WTC11 (cell line): ENCODE results near the gene COX7C. TPM values are rescaled to one million over a fixed set of nuclear protein-coding genes. Genes with fewer than 3 reads are reported as not detected.

Source experiments
- ATAC-seq: fragments of 200-7000 bp; cut with Tn5 transposase; 2 replicates; pipeline ENCODE4 v1.10.0; 2021; ENCODE audit warnings: mild to moderate bottlenecking, moderate library complexity
- CTCF ChIA-PET: fragments of 300-600 bp; sonication (Branson Sonifier 250); formaldehyde crosslinking; loops from one replicate; lab custom pipeline; 2021; ENCODE audit warnings: antibody characterized with exemption; lab: Charles Lee
- POLR2A ChIA-PET: fragments of 350-600 bp; sonication (Branson Sonifier 250); formaldehyde crosslinking; loops from one replicate; lab custom pipeline; 2021; ENCODE audit warnings: antibody characterized with exemption; lab: Charles Lee
- DNase-seq: peaks from one replicate; pipeline ENCODE4 v3.0.0; 2021; ENCODE audit warnings: low spot score
- H3K27ac Mint-ChIP-seq: 2 replicates; pipeline ENCODE4 v1.8.0; 2021; ENCODE audit warnings: mixed read lengths
- H3K27me3 Mint-ChIP-seq: 2 replicates; pipeline ENCODE4 v1.8.0; 2021; ENCODE audit warnings: low read depth, mild to moderate bottlenecking, moderate library complexity, mixed read lengths
- H3K36me3 Mint-ChIP-seq: 2 replicates; pipeline ENCODE4 v1.8.0; 2021; ENCODE audit warnings: mixed read lengths
- H3K4me1 Mint-ChIP-seq: 2 replicates; pipeline ENCODE4 v1.8.0; 2022; ENCODE audit warnings: mixed read lengths
- H3K4me3 Mint-ChIP-seq: 2 replicates; pipeline ENCODE4 v1.8.0; 2021; ENCODE audit warnings: mild to moderate bottlenecking, moderate library complexity, mixed read lengths
- H3K9me3 Mint-ChIP-seq: 2 replicates; pipeline ENCODE4 v1.8.0; 2021; ENCODE audit warnings: mixed read lengths
- AFF4 ChIP-seq: sonication (generic); formaldehyde crosslinking; IDR thresholded peaks from 2 replicates; pipeline ENCODE4 v1.8.1; 2023; ENCODE audit warnings: mild to moderate bottlenecking, missing genetic modification reagents, borderline replicate concordance
- ATF2 ChIP-seq: sonication (generic); formaldehyde crosslinking; IDR thresholded peaks from 2 replicates; pipeline ENCODE4 v1.8.1; 2022; ENCODE audit warnings: low read depth, missing genetic modification reagents, borderline replicate concordance
- ATF3 ChIP-seq: sonication (generic); formaldehyde crosslinking; conservative IDR thresholded peaks from 2 replicates; pipeline ENCODE4 v1.8.1; 2022; ENCODE audit warnings: mild to moderate bottlenecking, missing genetic modification reagents
- CREB1 ChIP-seq: sonication (generic); formaldehyde crosslinking; IDR thresholded peaks from 2 replicates; pipeline ENCODE4 v1.8.0; 2023; ENCODE audit warnings: mild to moderate bottlenecking, missing genetic modification reagents
- CREM ChIP-seq: sonication (generic); formaldehyde crosslinking; IDR thresholded peaks from 2 replicates; pipeline ENCODE4 v1.8.1; 2022; ENCODE audit warnings: mild to moderate bottlenecking, missing genetic modification reagents, moderate library complexity
- E2F4 ChIP-seq: sonication (generic); formaldehyde crosslinking; IDR thresholded peaks from 2 replicates; pipeline ENCODE4 v1.8.1; 2022; ENCODE audit warnings: low read depth, mild to moderate bottlenecking, moderate library complexity, missing genetic modification reagents, borderline replicate concordance
- E2F5 ChIP-seq: sonication (generic); formaldehyde crosslinking; IDR thresholded peaks from 2 replicates; pipeline ENCODE4 v1.8.1; 2022; ENCODE audit warnings: mild to moderate bottlenecking, moderate library complexity, missing genetic modification reagents
- ETV6 ChIP-seq: sonication (generic); formaldehyde crosslinking; IDR thresholded peaks from 2 replicates; pipeline ENCODE4 v1.8.1; 2022; ENCODE audit warnings: mild to moderate bottlenecking, missing genetic modification reagents
- IRF1 ChIP-seq: sonication (generic); formaldehyde crosslinking; IDR thresholded peaks from 2 replicates; pipeline ENCODE4 v1.8.0; 2023; ENCODE audit warnings: missing genetic modification reagents
- KAT7 ChIP-seq: sonication (generic); formaldehyde crosslinking; IDR thresholded peaks from 2 replicates; pipeline ENCODE4 v1.8.1; 2023; ENCODE audit warnings: missing genetic modification reagents, mild to moderate bottlenecking, borderline replicate concordance
- NFE2L1 ChIP-seq: sonication (generic); formaldehyde crosslinking; IDR thresholded peaks from 2 replicates; pipeline ENCODE4 v1.8.1; 2023; ENCODE audit warnings: missing genetic modification reagents
- NR1H2 ChIP-seq: sonication (generic); formaldehyde crosslinking; IDR thresholded peaks from 2 replicates; pipeline ENCODE4 v1.9.0; 2021; ENCODE audit warnings: mild to moderate bottlenecking, moderate library complexity, missing genetic modification reagents
- NR2C2 ChIP-seq: sonication (generic); formaldehyde crosslinking; IDR thresholded peaks from 2 replicates; pipeline ENCODE4 v1.8.0; 2022; ENCODE audit warnings: mild to moderate bottlenecking, missing genetic modification reagents
- SMAD4 ChIP-seq: sonication (generic); formaldehyde crosslinking; IDR thresholded peaks from 2 replicates; pipeline ENCODE4 v1.8.0; 2022; ENCODE audit warnings: mild to moderate bottlenecking, missing genetic modification reagents
- TCF7 ChIP-seq: sonication (generic); formaldehyde crosslinking; IDR thresholded peaks from 2 replicates; pipeline ENCODE4 v1.8.0; 2022; ENCODE audit warnings: mild to moderate bottlenecking, low read depth, missing genetic modification reagents, moderate library complexity
- TEAD4 ChIP-seq: sonication (generic); formaldehyde crosslinking; IDR thresholded peaks from 2 replicates; pipeline ENCODE4 v1.8.0; 2022; ENCODE audit warnings: mild to moderate bottlenecking, missing genetic modification reagents
- ZNF532 ChIP-seq: fragments of 250-450 bp; sonication (Bioruptor Pico); IDR thresholded peaks from 2 replicates; pipeline ENCODE4 v1.9.0; 2021; ENCODE audit warnings: mild to moderate bottlenecking, borderline replicate concordance
- total RNA-seq: library from RNA; stranded (reverse); gene quantifications from 3 replicates; pipeline ENCODE4 v1.2.3, GENCODE V29; 2021
- TF ChIP-seq, protein P1 (sequence below): sonication (generic); formaldehyde crosslinking; IDR thresholded peaks from 2 replicates; pipeline ENCODE4 v1.8.0; 2022; ENCODE audit warnings: mild to moderate bottlenecking, missing genetic modification reagents
- TF ChIP-seq, protein P2 (sequence below): fragments of 250-450 bp; sonication (Bioruptor Pico); IDR thresholded peaks from 2 replicates; pipeline ENCODE4 v1.9.0; 2021; ENCODE audit warnings: mild to moderate bottlenecking
- TF ChIP-seq, protein P3 (sequence below): sonication (generic); formaldehyde crosslinking; IDR thresholded peaks from 2 replicates; pipeline ENCODE4 v1.8.1; 2023; ENCODE audit warnings: mild to moderate bottlenecking, missing genetic modification reagents, moderate library complexity

Gene COX7C
- total RNA-seq, 1 experiment from 2014 or later: 858 TPM

GRCh38 chr5:86613455-86613854 lies 4.3 kb upstream of the COX7C start (continued):
- TF ChIP-seq AFF4 (no peak), TCF7 (no peak), NR2C2 (CRISPR knock-in tag) (no peak), IRF1 (CRISPR knock-in tag) (no peak), NR1H2 (CRISPR knock-in tag) (no peak), SMAD4 (CRISPR knock-in tag) (no peak), ETV6 (CRISPR knock-in tag) (no peak), CREM (CRISPR knock-in tag) (no peak), KAT7 (no peak), ZNF532 (CRISPR knock-in tag) (no peak)
- TF ChIP-seq, protein P1, sequence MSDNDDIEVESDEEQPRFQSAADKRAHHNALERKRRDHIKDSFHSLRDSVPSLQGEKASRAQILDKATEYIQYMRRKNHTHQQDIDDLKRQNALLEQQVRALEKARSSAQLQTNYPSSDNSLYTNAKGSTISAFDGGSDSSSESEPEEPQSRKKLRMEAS (CRISPR knock-in tag): no peak
- TF ChIP-seq, protein P2, sequence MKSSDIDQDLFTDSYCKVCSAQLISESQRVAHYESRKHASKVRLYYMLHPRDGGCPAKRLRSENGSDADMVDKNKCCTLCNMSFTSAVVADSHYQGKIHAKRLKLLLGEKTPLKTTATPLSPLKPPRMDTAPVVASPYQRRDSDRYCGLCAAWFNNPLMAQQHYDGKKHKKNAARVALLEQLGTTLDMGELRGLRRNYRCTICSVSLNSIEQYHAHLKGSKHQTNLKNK (CRISPR knock-in tag): no peak
- TF ChIP-seq, protein P3, sequence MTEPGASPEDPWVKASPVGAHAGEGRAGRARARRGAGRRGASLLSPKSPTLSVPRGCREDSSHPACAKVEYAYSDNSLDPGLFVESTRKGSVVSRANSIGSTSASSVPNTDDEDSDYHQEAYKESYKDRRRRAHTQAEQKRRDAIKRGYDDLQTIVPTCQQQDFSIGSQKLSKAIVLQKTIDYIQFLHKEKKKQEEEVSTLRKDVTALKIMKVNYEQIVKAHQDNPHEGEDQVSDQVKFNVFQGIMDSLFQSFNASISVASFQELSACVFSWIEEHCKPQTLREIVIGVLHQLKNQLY (CRISPR knock-in tag): no peak

DNA sequence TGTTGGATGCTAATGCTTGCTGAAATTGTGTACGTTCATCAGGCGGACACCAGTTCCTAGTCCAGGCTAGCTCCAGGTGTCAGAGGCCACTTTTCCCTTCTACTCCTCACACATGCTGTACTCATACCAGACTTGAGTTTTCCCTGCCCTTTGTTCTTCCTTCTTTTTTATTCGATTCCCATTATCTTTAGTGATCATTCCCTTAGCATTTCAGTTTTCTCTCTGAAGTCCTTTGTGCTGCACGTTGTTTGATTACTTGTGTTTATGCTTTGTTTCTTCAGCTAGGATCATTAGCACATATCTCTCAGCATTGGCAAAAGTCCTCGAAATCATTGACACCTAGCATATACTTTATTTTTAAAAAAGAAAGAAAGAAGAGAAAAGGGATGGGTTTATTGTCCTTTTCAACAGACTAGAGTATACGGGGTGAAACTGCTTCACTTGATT lies 409 bp upstream of the COX7C start:
- Mint-ChIP-seq H3K4me3 (peak overlapping the region; percentile 100), H3K27ac (no peak overlapping the region), H3K4me1 (peaks cover 19% of the 10 kb centered on the region), H3K36me3 (peaks cover 42% of the 10 kb centered on the region), H3K9me3 (no peaks in the 10 kb centered on the region), H3K27me3 (no peaks in the 10 kb centered on the region)
- CTCF ChIA-PET: no interaction called here
- no peak for ATAC-seq
- POLR2A ChIA-PET: interaction anchor here (0.6 kb wide), 1 partner anchor 688 kb away, joined by 4 read pairs; no protein-coding TSS in a partner anchor
- DNase-seq: no peak
- TF ChIP-seq NFE2L1 (CRISPR knock-in tag): no peak
- TF ChIP-seq ATF3 (CRISPR knock-in tag): no peak
- TF ChIP-seq CREB1 (CRISPR knock-in tag): no peak
- TF ChIP-seq, protein P2 (CRISPR knock-in tag): no peak
- TF ChIP-seq, protein P1 (CRISPR knock-in tag): no peak
- TF ChIP-seq, protein P3 (CRISPR knock-in tag): no peak
- no peak for TF ChIP-seq E2F4 (CRISPR knock-in tag)
- no peak for TF ChIP-seq ATF2 (CRISPR knock-in tag)
- no peak for TF ChIP-seq TEAD4
- no peak for TF ChIP-seq E2F5
